TTC549 (cell line): ENCODE data around the gene AKAP5.

Experiments used
- FAIRE-seq: peaks from 2 replicates; lab custom pipeline; 2012; peaks lifted over from hg19 to GRCh38; lab: Jason Lieb, UNC

Gene AKAP5

GRCh38 chr14:64465191-64465822, at the start of gene AKAP5:
AKAP5 (plus strand) TSS chr14:64465499; CDS start chr14:64468395, 2,896 bp downstream.
- FAIRE-seq, result no peak

GRCh38 chr14:64416348-64416932, 48.9 kb upstream of the AKAP5 start:
- no peak for FAIRE-seq

- no peak for FAIRE-seq
Measured at GRCh38 chr14:64417055-64417770, 48.1 kb upstream of the AKAP5 start.

GRCh38 chr14:64417771-64418125, 47.6 kb upstream of the AKAP5 start:
- FAIRE-seq, result no peak

- FAIRE-seq, result no peak
Measured at GRCh38 chr14:64419003-64419402, 46.3 kb upstream of the AKAP5 start.

GRCh38 chr14:64421166-64421565, 44.1 kb upstream of the AKAP5 start:
- no peak for FAIRE-seq

- no peak for FAIRE-seq
Measured at GRCh38 chr14:64422005-64422404, 43.3 kb upstream of the AKAP5 start.

- no peak for FAIRE-seq
Measured at GRCh38 chr14:64422756-64423155, 42.5 kb upstream of the AKAP5 start.

GRCh38 chr14:64423987-64424386, 41.3 kb upstream of the AKAP5 start:
- no peak for FAIRE-seq

- no peak for FAIRE-seq
Measured at GRCh38 chr14:64434528-64434927, 30.8 kb upstream of the AKAP5 start.

GRCh38 chr14:64438181-64438841, 27.0 kb upstream of the AKAP5 start:
- no peak for FAIRE-seq

GRCh38 chr14:64439141-64439540, 26.2 kb upstream of the AKAP5 start:
- FAIRE-seq, result no peak

- no peak for FAIRE-seq
Measured at GRCh38 chr14:64440494-64440893, 24.8 kb upstream of the AKAP5 start.

- no peak for FAIRE-seq
Measured at GRCh38 chr14:64442300-64442988, 22.9 kb upstream of the AKAP5 start.

GRCh38 chr14:64444140-64444539, 21.2 kb upstream of the AKAP5 start:
- no peak for FAIRE-seq

- FAIRE-seq, result no peak
Measured at GRCh38 chr14:64444984-64445845, 20.1 kb upstream of the AKAP5 start.

- FAIRE-seq, result no peak
Measured at GRCh38 chr14:64447876-64448670, 17.2 kb upstream of the AKAP5 start.

- FAIRE-seq, result no peak
Measured at GRCh38 chr14:64450255-64450654, 15.0 kb upstream of the AKAP5 start.

GRCh38 chr14:64454671-64455070, 10.6 kb upstream of the AKAP5 start:
- no peak for FAIRE-seq

- FAIRE-seq, result no peak
Measured at GRCh38 chr14:64459405-64460136, 5.7 kb upstream of the AKAP5 start.
